ENCODE results near the gene CNOT8. TPM values are rescaled to one million over a fixed set of nuclear protein-coding genes. Genes with fewer than 3 reads are reported as not detected.

Gene CNOT8
- total and polyA plus RNA-seq, 3 experiments from 2014 or later, result 47.7 to 154 (median 52.7) TPM

- no peak overlapping the region for H3K4me3 Mint-ChIP-seq
- H3K27me3 ChIP-seq (ENCODE audit: insufficient read depth, low read length, poor library complexity, severe bottlenecking), result no peaks in the 10 kb centered on the region
- CTCF ChIA-PET, result no interaction called here
- DNase-seq, result no peak
- H3K4me1 Mint-ChIP-seq, result peaks cover 0 to 3% (median under 1%) of the 10 kb centered on the region in 3 donors
- H3K4me3 ChIP-seq (ENCODE audit: low read length), result no peak overlapping the region
- POLR2A ChIA-PET, result no interaction called here
- no peaks in the 10 kb centered on the region for H3K27me3 Mint-ChIP-seq
- peaks cover 39 to 74% (median 45%) of the 10 kb centered on the region in 3 donors for H3K36me3 Mint-ChIP-seq
- no peaks in the 10 kb centered on the region for H3K4me1 ChIP-seq (ENCODE audit: insufficient read depth, low read length)
- no peaks in the 10 kb centered on the region for H3K9me3 ChIP-seq (ENCODE audit: low read length)
- H3K9me3 Mint-ChIP-seq, result peaks cover 1 to 12% (median 5%) of the 10 kb centered on the region in 5 donors
- H3K36me3 ChIP-seq (ENCODE audit: insufficient read depth, low read length), result peaks cover 46% of the 10 kb centered on the region
- H3K27ac Mint-ChIP-seq, result peak overlapping the region in 2 of 8 donors; percentile 10 to 45
- H3K27ac ChIP-seq (ENCODE audit: low read depth, low read length), result no peak overlapping the region
These were observed 15.4 kb downstream of the CNOT8 start for GRCh38 chr5:154873791-154874331.

GRCh38 chr5:154878642-154879335 lies 20.4 kb downstream of the CNOT8 start:
- H3K27me3 ChIP-seq (ENCODE audit: insufficient read depth, low read length, poor library complexity, severe bottlenecking), result no peaks in the 10 kb centered on the region
- no peaks in the 10 kb centered on the region for H3K9me3 ChIP-seq (ENCODE audit: low read length)
- ChIA-PET POLR2A (interaction anchor here (0.5 kb wide), 1 partner anchor 201 kb away, joined by 3 read pairs; no protein-coding TSS in a partner anchor), CTCF (no interaction called here)
- no peaks in the 10 kb centered on the region for H3K4me1 ChIP-seq (ENCODE audit: insufficient read depth, low read length)
- no peak overlapping the region for H3K27ac ChIP-seq (ENCODE audit: low read depth, low read length)
- no peak overlapping the region for H3K4me3 ChIP-seq (ENCODE audit: low read length)
- Mint-ChIP-seq H3K27me3 (peaks cover 0 to 3% of the 10 kb centered on the region in 2 donors), H3K9me3 (peaks cover 14 to 28% (median 17%) of the 10 kb centered on the region in 5 donors), H3K36me3 (peaks cover 48 to 67% (median 62%) of the 10 kb centered on the region in 3 donors), H3K4me3 (no peak overlapping the region), H3K4me1 (no peaks in the 10 kb centered on the region), H3K27ac (peak overlapping the region in 3 of 8 donors; percentile 20 to 49 (median 26))
- H3K36me3 ChIP-seq (ENCODE audit: insufficient read depth, low read length), result peaks cover 22% of the 10 kb centered on the region
- DNase-seq, result no peak

GRCh38 chr5:154881986-154882385 lies 23.6 kb downstream of the CNOT8 start:
- Histone ChIP-seq H3K4me1 (ENCODE audit: insufficient read depth, low read length) (no peaks in the 10 kb centered on the region), H3K4me3 (ENCODE audit: low read length) (no peak overlapping the region), H3K27ac (ENCODE audit: low read depth, low read length) (no peak overlapping the region), H3K36me3 (ENCODE audit: insufficient read depth, low read length) (no peaks in the 10 kb centered on the region), H3K9me3 (ENCODE audit: low read length) (peaks cover 21% of the 10 kb centered on the region), H3K27me3 (ENCODE audit: insufficient read depth, low read length, poor library complexity, severe bottlenecking) (no peaks in the 10 kb centered on the region)
- Mint-ChIP-seq H3K4me3 (no peak overlapping the region), H3K36me3 (peaks cover 40 to 71% (median 61%) of the 10 kb centered on the region in 3 donors), H3K27me3 (peaks cover 0 to 3% of the 10 kb centered on the region in 2 donors), H3K27ac (peak overlapping the region in 1 of 8 donors; percentile 8), H3K9me3 (peaks cover 24 to 51% (median 38%) of the 10 kb centered on the region in 5 donors), H3K4me1 (no peaks in the 10 kb centered on the region)
- DNase-seq, result no peak
- CTCF ChIA-PET, result no interaction called here
- POLR2A ChIA-PET, result no interaction called here

DNA sequence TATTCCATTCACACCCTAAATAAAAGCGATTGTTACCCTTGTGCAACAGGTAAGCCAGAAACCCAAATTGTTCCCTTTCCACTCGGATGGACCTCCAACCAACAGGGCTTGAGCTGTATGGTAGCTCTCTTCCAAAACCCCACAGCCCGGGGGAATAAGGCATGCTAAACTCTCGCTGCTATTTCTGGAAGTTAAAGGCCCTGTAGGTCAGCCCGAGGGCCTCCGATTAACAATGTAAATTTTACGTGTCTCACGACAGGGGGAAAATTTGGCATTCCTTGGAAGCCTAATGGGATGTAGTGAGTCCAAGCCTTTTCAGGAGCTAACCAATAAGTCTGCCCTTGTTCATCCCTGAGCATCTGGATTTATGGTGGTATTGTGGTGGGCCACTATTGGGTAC lies 26.0 kb downstream of the CNOT8 start:
- no peak overlapping the region for H3K27ac Mint-ChIP-seq

DNA sequence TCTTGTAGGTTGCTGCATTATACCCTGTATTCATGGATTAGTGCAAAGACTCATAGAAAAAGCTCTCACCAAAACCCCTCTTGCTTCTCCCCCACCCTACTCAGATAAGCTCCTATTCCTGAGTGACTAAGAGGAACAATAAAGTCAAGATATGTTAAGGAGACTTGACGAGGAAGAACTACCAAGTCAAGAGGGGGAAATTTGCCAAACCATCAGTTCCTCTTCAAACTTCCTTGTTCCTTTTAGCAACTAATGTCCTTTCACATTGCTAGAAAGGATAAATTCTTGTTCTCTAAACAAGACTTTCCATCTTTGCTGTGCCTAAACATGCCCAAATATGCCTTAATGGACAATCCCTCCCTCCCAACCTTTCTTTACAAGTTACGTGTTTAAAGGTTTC lies 27.0 kb downstream of the CNOT8 start:
- Mint-ChIP-seq H3K4me1 (no peaks in the 10 kb centered on the region), H3K27ac (no peak overlapping the region), H3K4me3 (no peak overlapping the region), H3K36me3 (peaks cover 44 to 76% (median 67%) of the 10 kb centered on the region in 3 donors), H3K27me3 (peaks cover 0 to 1% of the 10 kb centered on the region in 2 donors), H3K9me3 (peaks cover 17 to 31% (median 29%) of the 10 kb centered on the region in 5 donors)
- no peaks in the 10 kb centered on the region for H3K27me3 ChIP-seq (ENCODE audit: insufficient read depth, low read length, poor library complexity, severe bottlenecking)
- POLR2A ChIA-PET, result no interaction called here
- H3K9me3 ChIP-seq (ENCODE audit: low read length), result peaks cover 21% of the 10 kb centered on the region
- peaks cover 24% of the 10 kb centered on the region for H3K36me3 ChIP-seq (ENCODE audit: insufficient read depth, low read length)
- H3K27ac ChIP-seq (ENCODE audit: low read depth, low read length), result no peak overlapping the region
- CTCF ChIA-PET, result no interaction called here
- no peak for DNase-seq
- H3K4me1 ChIP-seq (ENCODE audit: insufficient read depth, low read length), result no peaks in the 10 kb centered on the region
- no peak overlapping the region for H3K4me3 ChIP-seq (ENCODE audit: low read length)

More for the DNA sequence above, 26.0 kb downstream of the CNOT8 start:
- Histone ChIP-seq H3K4me1 (ENCODE audit: insufficient read depth, low read length) (no peaks in the 10 kb centered on the region), H3K9me3 (ENCODE audit: low read length) (peaks cover 21% of the 10 kb centered on the region), H3K27ac (ENCODE audit: low read depth, low read length) (no peak overlapping the region), H3K4me3 (ENCODE audit: low read length) (no peak overlapping the region), H3K36me3 (ENCODE audit: insufficient read depth, low read length) (peaks cover 18% of the 10 kb centered on the region), H3K27me3 (ENCODE audit: insufficient read depth, low read length, poor library complexity, severe bottlenecking) (no peaks in the 10 kb centered on the region)
- no peaks in the 10 kb centered on the region for H3K4me1 Mint-ChIP-seq
- no peak for DNase-seq
- POLR2A ChIA-PET, result no interaction called here
- CTCF ChIA-PET, result no interaction called here
- no peak overlapping the region for H3K4me3 Mint-ChIP-seq
- peaks cover 21 to 39% (median 35%) of the 10 kb centered on the region in 5 donors for H3K9me3 Mint-ChIP-seq
- H3K36me3 Mint-ChIP-seq, result peaks cover 44 to 82% (median 69%) of the 10 kb centered on the region in 3 donors
- peaks cover 0 to 1% of the 10 kb centered on the region in 2 donors for H3K27me3 Mint-ChIP-seq

- no peak overlapping the region for H3K4me3 ChIP-seq (ENCODE audit: low read length)
- ChIA-PET POLR2A (no interaction called here), CTCF (interaction anchor here (1.4 kb wide), 1 partner anchor 12 kb away, joined by 6 read pairs; no protein-coding TSS in a partner anchor)
- H3K9me3 ChIP-seq (ENCODE audit: low read length), result no peaks in the 10 kb centered on the region
- no peak overlapping the region for H3K27ac ChIP-seq (ENCODE audit: low read depth, low read length)
- Mint-ChIP-seq H3K9me3 (peaks cover under 1 to 7% (median 1%) of the 10 kb centered on the region in 5 donors), H3K4me1 (no peaks in the 10 kb centered on the region), H3K27ac (peak overlapping the region in 1 of 8 donors; percentile 23), H3K36me3 (peaks cover 34 to 88% (median 34%) of the 10 kb centered on the region in 3 donors), H3K27me3 (no peaks in the 10 kb centered on the region), H3K4me3 (no peak overlapping the region)
- H3K36me3 ChIP-seq (ENCODE audit: insufficient read depth, low read length), result peaks cover 43% of the 10 kb centered on the region
- H3K4me1 ChIP-seq (ENCODE audit: insufficient read depth, low read length), result no peaks in the 10 kb centered on the region
- no peaks in the 10 kb centered on the region for H3K27me3 ChIP-seq (ENCODE audit: insufficient read depth, low read length, poor library complexity, severe bottlenecking)
- DNase-seq, result no peak
These were observed 33.9 kb downstream of the CNOT8 start for GRCh38 chr5:154892369-154892771.

GRCh38 chr5:154893381-154893780 lies 35.0 kb downstream of the CNOT8 start:
- Mint-ChIP-seq H3K27ac (no peak overlapping the region), H3K27me3 (no peaks in the 10 kb centered on the region), H3K36me3 (peaks cover 24 to 88% (median 26%) of the 10 kb centered on the region in 3 donors)

More at GRCh38 chr5:154893381-154893780, 35.0 kb downstream of the CNOT8 start:
- Histone ChIP-seq H3K4me1 (ENCODE audit: insufficient read depth, low read length) (no peaks in the 10 kb centered on the region), H3K9me3 (ENCODE audit: low read length) (no peaks in the 10 kb centered on the region), H3K4me3 (ENCODE audit: low read length) (no peak overlapping the region), H3K36me3 (ENCODE audit: insufficient read depth, low read length) (peaks cover 39% of the 10 kb centered on the region), H3K27ac (ENCODE audit: low read depth, low read length) (no peak overlapping the region), H3K27me3 (ENCODE audit: insufficient read depth, low read length, poor library complexity, severe bottlenecking) (no peaks in the 10 kb centered on the region)
- H3K4me1 Mint-ChIP-seq, result no peaks in the 10 kb centered on the region
- no peak for DNase-seq
- no peak overlapping the region for H3K4me3 Mint-ChIP-seq
- POLR2A ChIA-PET, result no interaction called here
- CTCF ChIA-PET, result no interaction called here
- H3K9me3 Mint-ChIP-seq, result peaks cover 0 to under 1% (median 0%) of the 10 kb centered on the region in 5 donors
